SU-DHL-6 (cell line): ENCODE measurements around the gene TM2D3.

Source experiments
- H2AFZ ChIP-seq: fragments of 200-600 bp; sonication (generic); 2 replicates; pipeline ENCODE4 v1.6.1; 2014; ENCODE audit warnings: low read depth, mild to moderate bottlenecking, moderate library complexity, mixed read lengths, antibody characterized with exemption, low read length; ENCODE audit not compliant: severe bottlenecking
- H3F3A ChIP-seq: fragments of 200-600 bp; shearing (Covaris generic); 2 replicates; pipeline ENCODE4 v1.6.0; 2016; ENCODE audit warnings: antibody characterized with exemption, mild to moderate bottlenecking; ENCODE audit not compliant: insufficient read depth
- H3K27ac ChIP-seq: fragments of 200-600 bp; sonication (generic); 2 replicates; pipeline ENCODE4 v1.5.1; 2016; ENCODE audit warnings: low read depth, mild to moderate bottlenecking, low read length, moderate library complexity, mixed read lengths
- H3K27me3 ChIP-seq: fragments of 200-600 bp; sonication (generic), shearing (Covaris generic); 2 replicates; pipeline ENCODE4 v1.6.0; 2014; ENCODE audit warnings: mild to moderate bottlenecking, low read length
- H3K36me3 ChIP-seq: fragments of 200-600 bp; sonication (generic); 2 replicates; pipeline ENCODE4 v1.6.1; 2014; ENCODE audit warnings: mild to moderate bottlenecking, low read length, mixed read lengths
- H3K4me2 ChIP-seq: fragments of 300-600, 200-600 bp; shearing (Covaris generic), sonication (generic); 2 replicates; pipeline ENCODE4 v1.6.0; 2014; ENCODE audit warnings: low read length, low read depth, mild to moderate bottlenecking; ENCODE audit not compliant: poor library complexity, severe bottlenecking
- H3K4me3 ChIP-seq: fragments of 200-600 bp; sonication (generic); 2 replicates; pipeline ENCODE4 v1.5.1; 2014; ENCODE audit warnings: antibody characterized with exemption, low read length, mild to moderate bottlenecking, mixed read lengths; ENCODE audit not compliant: insufficient read depth, poor library complexity, severe bottlenecking
- H3K79me2 ChIP-seq: fragments of 200-600 bp; sonication (generic); 2 replicates; pipeline ENCODE4 v1.6.1; 2014; ENCODE audit warnings: mild to moderate bottlenecking, low read length, moderate library complexity; ENCODE audit not compliant: insufficient read depth
- H3K9ac ChIP-seq: fragments of 200-600 bp; sonication (generic); 2 replicates; pipeline ENCODE4 v1.7.0; 2014; ENCODE audit warnings: mild to moderate bottlenecking, low read length
- H3K9me2 ChIP-seq: fragments of 200-600 bp; sonication (generic); replicated peaks from 2 replicates; pipeline ENCODE4 v1.6.1; 2014; ENCODE audit warnings: low read length; ENCODE audit not compliant: insufficient read depth
- H3K9me3 ChIP-seq: fragments of 200-600 bp; sonication (generic); 2 replicates; pipeline ENCODE4 v1.6.1; 2014; ENCODE audit warnings: low read length, mixed read lengths; ENCODE audit not compliant: insufficient read depth
- H4K20me1 ChIP-seq: fragments of 200-600 bp; sonication (generic); 2 replicates; pipeline ENCODE4 v1.6.1; 2014; ENCODE audit warnings: low read depth, mild to moderate bottlenecking, antibody characterized with exemption, low read length, moderate library complexity, mixed read lengths
- EZH2phosphoT487 ChIP-seq: fragments of 200-600 bp; sonication (generic), shearing (Covaris generic); conservative IDR thresholded peaks from 2 replicates; pipeline ENCODE4 v1.6.1; 2018; ENCODE audit warnings: mild to moderate bottlenecking, antibody characterized with exemption, low read length, moderate library complexity, mixed read lengths
- TF ChIP-seq, protein P1 (sequence below): fragments of 200-600 bp; sonication (generic); IDR thresholded peaks from one replicate; pipeline ENCODE4 v1.5.1; 2017; ENCODE audit warnings: antibody characterized with exemption, mild to moderate bottlenecking, low read length, moderate library complexity; ENCODE audit not compliant: insufficient read depth, poor library complexity, severe bottlenecking

The TM2D3 gene

DNA sequence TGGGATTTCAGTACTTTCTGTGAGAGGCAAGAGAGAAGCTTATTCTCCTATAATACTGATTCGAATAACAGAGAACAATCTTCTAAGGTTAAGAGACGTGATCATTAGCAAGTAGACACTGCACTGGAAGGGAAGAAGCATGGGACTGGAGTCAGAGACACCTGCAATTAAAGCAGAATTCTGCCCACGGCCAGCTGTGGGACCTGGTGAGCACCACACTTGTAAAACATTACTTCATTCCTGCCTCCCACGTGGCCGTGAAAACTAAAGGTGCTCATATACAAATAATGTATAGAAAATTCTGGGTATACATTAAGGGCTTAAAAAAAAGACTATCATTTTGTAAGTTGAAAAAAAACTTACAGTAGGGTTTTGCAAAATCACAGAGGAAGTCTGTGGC, 2.0 kb downstream of the TM2D3 start:
- Histone ChIP-seq H3K9me2 (no peaks in the 10 kb centered on the region), H3K27ac (no peak overlapping the region), H3K9me3 (no peaks in the 10 kb centered on the region), H3F3A (peaks cover 18% of the 10 kb centered on the region), H3K79me2 (peaks cover 45% of the 10 kb centered on the region), H3K9ac (peak overlapping the region; percentile 92), H3K4me3 (peak overlapping the region; percentile 87), H3K27me3 (no peaks in the 10 kb centered on the region), H3K4me2 (peak overlapping the region; percentile 97), H2AFZ (no peak overlapping the region), H3K36me3 (peaks cover 29% of the 10 kb centered on the region; the same call in 1 of the 2 replicates), H4K20me1 (no peaks in the 10 kb centered on the region)
- TF ChIP-seq EZH2phosphoT487, result no peak
- TF ChIP-seq, protein P1, sequence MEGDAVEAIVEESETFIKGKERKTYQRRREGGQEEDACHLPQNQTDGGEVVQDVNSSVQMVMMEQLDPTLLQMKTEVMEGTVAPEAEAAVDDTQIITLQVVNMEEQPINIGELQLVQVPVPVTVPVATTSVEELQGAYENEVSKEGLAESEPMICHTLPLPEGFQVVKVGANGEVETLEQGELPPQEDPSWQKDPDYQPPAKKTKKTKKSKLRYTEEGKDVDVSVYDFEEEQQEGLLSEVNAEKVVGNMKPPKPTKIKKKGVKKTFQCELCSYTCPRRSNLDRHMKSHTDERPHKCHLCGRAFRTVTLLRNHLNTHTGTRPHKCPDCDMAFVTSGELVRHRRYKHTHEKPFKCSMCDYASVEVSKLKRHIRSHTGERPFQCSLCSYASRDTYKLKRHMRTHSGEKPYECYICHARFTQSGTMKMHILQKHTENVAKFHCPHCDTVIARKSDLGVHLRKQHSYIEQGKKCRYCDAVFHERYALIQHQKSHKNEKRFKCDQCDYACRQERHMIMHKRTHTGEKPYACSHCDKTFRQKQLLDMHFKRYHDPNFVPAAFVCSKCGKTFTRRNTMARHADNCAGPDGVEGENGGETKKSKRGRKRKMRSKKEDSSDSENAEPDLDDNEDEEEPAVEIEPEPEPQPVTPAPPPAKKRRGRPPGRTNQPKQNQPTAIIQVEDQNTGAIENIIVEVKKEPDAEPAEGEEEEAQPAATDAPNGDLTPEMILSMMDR, result no peak

DNA sequence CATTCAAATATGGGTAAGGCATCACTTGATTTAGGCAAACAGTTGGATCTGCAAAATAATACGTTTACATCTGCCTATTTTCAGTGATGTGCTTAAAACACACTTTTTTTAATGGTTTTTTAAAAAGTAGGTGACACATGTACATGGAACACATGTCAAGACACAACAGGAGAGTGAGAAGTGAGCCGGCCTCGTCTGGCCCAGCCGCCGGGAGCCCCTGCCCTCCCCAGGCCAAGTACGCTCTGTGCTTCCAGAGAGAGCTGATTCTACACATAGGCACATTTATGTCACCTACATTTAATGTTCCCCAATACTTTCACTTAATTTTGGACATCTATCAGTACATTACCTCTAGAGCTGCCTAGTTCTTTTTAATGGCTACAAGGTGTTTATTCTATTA, 3.8 kb downstream of the TM2D3 start:
- no peaks in the 10 kb centered on the region for H3K27me3 ChIP-seq
- no peaks in the 10 kb centered on the region for H4K20me1 ChIP-seq
- no peak overlapping the region for H3K4me3 ChIP-seq
- H3F3A ChIP-seq, result peaks cover 4% of the 10 kb centered on the region
- peaks cover 45% of the 10 kb centered on the region for H3K79me2 ChIP-seq
- no peak overlapping the region for H3K9ac ChIP-seq
- no peak overlapping the region for H2AFZ ChIP-seq
- no peaks in the 10 kb centered on the region for H3K9me3 ChIP-seq
- no peaks in the 10 kb centered on the region for H3K9me2 ChIP-seq
- peaks cover 38% of the 10 kb centered on the region; the same call in 1 of the 2 replicates for H3K36me3 ChIP-seq
- H3K27ac ChIP-seq, result no peak overlapping the region
- no peak overlapping the region for H3K4me2 ChIP-seq
- TF ChIP-seq, protein P1, result no peak
- no peak for TF ChIP-seq EZH2phosphoT487

DNA sequence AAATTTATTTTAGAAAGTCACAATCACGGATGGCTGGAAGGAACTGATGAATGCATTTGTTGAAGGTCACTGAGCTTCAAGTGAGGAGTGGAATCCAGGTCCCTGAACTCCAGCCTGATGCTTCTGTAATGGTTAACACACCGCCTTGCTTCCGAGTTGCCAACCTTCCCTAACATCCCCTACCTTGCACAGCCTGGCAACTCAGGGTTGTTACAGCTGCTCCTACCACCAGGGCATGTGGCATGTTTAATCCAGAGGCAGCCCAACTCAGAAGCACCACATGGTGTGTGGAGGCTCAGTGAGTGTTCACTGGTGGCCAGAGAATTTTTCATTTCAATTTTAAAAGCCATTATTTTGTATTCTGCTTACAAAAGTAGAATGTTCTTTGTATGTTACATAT, 4.9 kb downstream of the TM2D3 start:
- no peaks in the 10 kb centered on the region for H3K9me2 ChIP-seq
- H3F3A ChIP-seq, result 0 out of 2 replicates have a peak, but pooled peaks cover 7% of the 10 kb centered on the region
- H4K20me1 ChIP-seq, result no peaks in the 10 kb centered on the region
- no peaks in the 10 kb centered on the region for H3K27me3 ChIP-seq
- no peak overlapping the region for H3K4me3 ChIP-seq
- no peak for TF ChIP-seq EZH2phosphoT487
- no peaks in the 10 kb centered on the region for H3K9me3 ChIP-seq
- no peak overlapping the region for H3K27ac ChIP-seq
- no peak overlapping the region for H3K4me2 ChIP-seq
- peaks cover 38% of the 10 kb centered on the region; the same call in 1 of the 2 replicates for H3K36me3 ChIP-seq
- H3K79me2 ChIP-seq, result peaks cover 45% of the 10 kb centered on the region
- H3K9ac ChIP-seq, result no peak overlapping the region
- no peak overlapping the region for H2AFZ ChIP-seq

DNA sequence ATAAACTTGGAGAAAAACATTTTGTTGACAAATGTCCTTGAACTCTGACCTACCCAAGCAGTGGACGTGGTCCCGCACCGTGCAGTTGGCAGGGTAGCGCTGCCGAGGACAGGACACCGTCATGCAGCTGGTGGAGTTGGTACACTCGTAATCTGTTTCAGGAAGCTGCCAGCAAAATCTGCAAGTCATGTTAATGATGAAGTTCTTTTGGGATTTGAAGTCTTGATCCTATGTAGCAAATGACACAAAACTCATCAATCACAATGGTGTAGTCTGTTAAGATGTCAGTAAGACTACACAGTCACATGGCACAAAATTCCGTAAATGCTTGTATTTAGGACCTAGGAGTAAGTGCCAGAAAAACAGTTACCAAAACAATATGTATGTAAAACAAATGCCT, 5.5 kb downstream of the TM2D3 start:
- no peaks in the 10 kb centered on the region for H3K9me3 ChIP-seq
- H3K4me3 ChIP-seq, result no peak overlapping the region
- no peak overlapping the region for H2AFZ ChIP-seq
- no peak overlapping the region for H3K9ac ChIP-seq
- H4K20me1 ChIP-seq, result no peaks in the 10 kb centered on the region
- TF ChIP-seq, protein P1, result no peak
- TF ChIP-seq EZH2phosphoT487, result no peak
- peaks cover 12% of the 10 kb centered on the region; the same call in 1 of the 2 replicates for H3F3A ChIP-seq
- H3K4me2 ChIP-seq, result no peak overlapping the region
- H3K27me3 ChIP-seq, result no peaks in the 10 kb centered on the region
- H3K79me2 ChIP-seq, result peaks cover 42% of the 10 kb centered on the region
- peaks cover 38% of the 10 kb centered on the region; the same call in 1 of the 2 replicates for H3K36me3 ChIP-seq
- no peak overlapping the region for H3K27ac ChIP-seq
- no peaks in the 10 kb centered on the region for H3K9me2 ChIP-seq
